Caki2 (cell line): ENCODE measurements around the gene CYP2S1. TPM values are rescaled to one million over a fixed set of nuclear protein-coding genes. Genes with fewer than 3 reads are reported as not detected.

Experiments
- DNase-seq: peaks from one replicate; pipeline ENCODE4 v3.0.0-alpha.2; 2015; ENCODE audit warnings: low read depth
- in situ Hi-C: cut with HindIII; loops from 2 replicates; pipeline ENCODE4 v1.10.0; 2016; ENCODE audit warnings: low sequenced_read_pairs, low pct_unique_long_range_greater_than_20kb, mixed read lengths
- total RNA-seq: library from RNA; depleted of rRNA; stranded (reverse); fragments of >200 nt; shearing (Covaris generic); gene quantifications from 2 replicates; pipeline ENCODE4 v1.2.3, GENCODE V29; 2014; ENCODE audit warnings: low replicate concordance; rRNA removed

The CYP2S1 gene
- total RNA-seq, 1 experiment from 2014 or later, result 10.6 TPM

- in situ Hi-C loops, result no loop called here
- no peak for DNase-seq
These were observed 47.0 kb downstream of the CYP2S1 start for GRCh38 chr19:41239961-41240574.

DNA sequence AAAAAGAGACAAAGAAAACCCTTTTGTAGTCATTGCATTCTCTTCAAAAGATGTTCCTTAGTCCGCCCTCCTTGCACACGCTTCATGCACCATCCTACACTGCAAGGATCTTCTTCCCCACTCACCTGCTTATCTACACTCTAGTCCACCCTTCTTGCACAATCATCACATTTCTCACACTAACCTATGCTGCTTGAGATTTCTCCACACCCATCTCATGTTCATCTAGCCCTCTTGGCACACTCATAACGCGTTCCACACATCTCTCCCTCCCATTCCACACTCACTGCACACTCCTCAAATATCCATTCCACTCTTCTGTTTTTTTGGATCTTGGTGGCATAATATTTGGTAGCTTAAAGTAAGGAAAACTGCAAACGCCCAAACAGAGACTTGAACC lies 48.8 kb downstream of the CYP2S1 start:
- in situ Hi-C loops, result no loop called here
- no peak for DNase-seq

- DNase-seq, result no peak
- in situ Hi-C loops, result no loop called here
These were observed 51.1 kb downstream of the CYP2S1 start for GRCh38 chr19:41244117-41244516.

- in situ Hi-C loops, result no loop called here
- no peak for DNase-seq
These were observed 52.8 kb downstream of the CYP2S1 start for GRCh38 chr19:41245843-41246242.

DNA sequence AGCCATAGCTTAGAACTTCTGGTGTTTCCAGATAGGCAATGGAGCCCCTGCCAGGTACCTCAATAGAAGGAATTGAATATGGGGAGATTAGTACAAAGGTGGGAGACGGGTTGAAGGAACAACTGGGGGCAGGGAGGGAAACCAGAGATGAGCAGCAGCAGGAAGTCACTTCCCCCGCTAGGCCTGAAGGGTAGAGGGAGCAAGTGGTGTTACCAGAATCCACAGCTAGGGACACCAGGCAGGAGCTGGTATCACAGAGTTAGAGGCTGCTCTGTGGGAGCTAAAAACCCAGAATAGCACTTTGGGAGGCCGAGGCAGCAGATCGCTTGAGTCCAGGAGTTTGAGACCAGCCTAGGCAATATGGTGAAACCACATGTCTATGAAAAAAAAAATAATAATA lies 55.9 kb downstream of the CYP2S1 start:
- in situ Hi-C loops, result no loop called here
- DNase-seq, result no peak

DNA sequence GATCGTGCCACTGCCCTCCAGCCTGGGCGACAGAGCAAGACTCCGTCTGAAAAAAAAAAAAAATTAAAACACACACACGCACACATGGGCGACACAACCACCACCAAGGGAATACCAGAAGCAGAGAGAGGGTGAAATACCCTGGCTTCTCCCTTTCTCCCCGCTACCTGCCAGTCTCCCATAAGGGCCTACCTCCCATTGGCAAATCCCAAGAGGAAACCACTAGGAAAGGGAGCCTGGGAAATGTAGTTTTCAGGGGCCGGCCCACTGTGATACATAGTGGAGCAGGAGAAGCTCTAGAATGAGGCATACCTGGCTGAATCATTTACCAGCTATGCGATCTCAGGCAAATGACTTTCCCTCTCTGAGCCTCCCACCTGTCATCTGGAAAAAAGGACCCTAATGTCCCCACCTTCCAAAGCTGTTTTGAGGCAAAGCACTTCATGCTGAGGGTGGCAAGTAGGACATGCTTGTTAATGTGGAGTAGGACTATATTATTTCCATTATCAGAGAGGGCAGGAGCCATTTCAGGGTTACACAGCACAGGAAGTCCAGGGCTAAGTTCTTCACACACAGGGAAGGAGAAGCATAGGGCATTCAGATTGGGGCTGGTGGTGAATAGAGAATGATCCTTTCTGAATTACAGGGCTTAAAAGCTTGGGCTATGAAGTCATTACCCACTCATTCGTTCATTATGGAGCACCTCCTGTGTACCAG lies 56.8 kb downstream of the CYP2S1 start:
- DNase-seq, result no peak
- in situ Hi-C loops, result no loop called here

DNA sequence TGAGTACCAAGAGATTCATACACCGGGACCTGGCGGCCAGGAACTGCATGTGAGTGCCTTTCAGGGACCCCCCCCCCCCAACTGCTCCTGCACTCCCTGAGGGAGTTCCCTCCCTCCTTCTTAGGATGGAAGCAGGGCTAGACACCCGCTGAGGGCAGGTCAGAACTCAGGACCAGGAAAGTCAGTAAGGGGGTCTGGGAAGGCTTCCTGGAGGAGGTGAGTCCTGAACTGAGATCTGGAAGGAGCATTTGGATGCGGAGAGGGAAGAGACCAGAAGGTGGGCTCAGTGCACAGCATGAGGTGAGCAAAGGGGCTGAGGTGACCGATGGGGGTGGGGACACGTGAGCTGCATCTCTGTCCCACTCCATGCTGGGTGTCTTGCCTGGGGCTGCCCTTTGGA lies 60.6 kb downstream of the CYP2S1 start:
- no peak for DNase-seq
- in situ Hi-C loops, result no loop called here

DNA sequence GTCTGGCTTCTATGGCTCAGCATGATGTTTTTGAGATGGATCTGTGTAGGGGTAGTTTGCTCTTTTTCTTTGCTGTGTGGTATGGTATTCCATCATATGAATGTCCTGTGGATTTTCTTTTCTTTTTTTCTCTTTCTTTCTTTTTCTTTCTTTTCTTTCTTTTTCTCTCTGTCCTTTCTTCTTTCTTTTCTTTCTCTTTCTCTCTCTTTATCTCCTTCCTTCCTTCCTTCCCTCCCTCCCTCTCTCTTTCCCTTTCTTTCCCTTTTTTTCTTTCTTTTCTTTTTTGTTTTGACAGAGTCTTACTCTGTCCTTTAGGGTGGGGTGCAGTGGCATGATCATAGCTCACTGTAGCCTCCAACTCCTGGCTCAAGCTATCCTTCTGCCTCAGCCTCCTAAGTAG lies 62.2 kb downstream of the CYP2S1 start:
- no peak for DNase-seq
- in situ Hi-C loops, result no loop called here

Other genes with a start within 250 kb of the CYP2S1 start
- not detected in 2 replicates for gene CYP2B6, start 201.9 kb upstream of the CYP2S1 start, total RNA-seq
- gene CYP2A13, start 104.8 kb upstream of the CYP2S1 start, total RNA-seq, result not detected in 2 replicates
- not detected in 2 replicates for gene CYP2F1, start 78.8 kb upstream of the CYP2S1 start, total RNA-seq
- gene AXL, start 26.0 kb downstream of the CYP2S1 start, total RNA-seq, result 349 and 418 TPM in 2 replicates
- 136 and 137 TPM in 2 replicates for gene HNRNPUL1, start 71.2 kb downstream of the CYP2S1 start, total RNA-seq
- 14.5 and 16.3 TPM in 2 replicates for gene CCDC97, start 117.0 kb downstream of the CYP2S1 start, total RNA-seq
- 5.2 and 7.2 TPM in 2 replicates for gene TGFB1, start 160.7 kb downstream of the CYP2S1 start, total RNA-seq
- gene B9D2, start 170.9 kb downstream of the CYP2S1 start, total RNA-seq, result 15.1 and 35.0 TPM in 2 replicates
- gene TMEM91, start 183.3 kb downstream of the CYP2S1 start, total RNA-seq, result 4.1 and 7.5 TPM in 2 replicates
- 78.5 and 97.8 TPM in 2 replicates for gene EXOSC5, start 204.1 kb downstream of the CYP2S1 start, total RNA-seq
- gene BCKDHA, start 204.6 kb downstream of the CYP2S1 start, total RNA-seq, result 121 and 196 TPM in 2 replicates
- gene B3GNT8, start 234.2 kb downstream of the CYP2S1 start, total RNA-seq, result 0.41 TPM in 1 of 2 replicates, not detected in the other
- 68.5 and 79.9 TPM in 2 replicates for gene DMAC2, start 246.7 kb downstream of the CYP2S1 start, total RNA-seq
- gene ERICH4, start 249.9 kb downstream of the CYP2S1 start, total RNA-seq, result not detected in 2 replicates